ENCODE measurements around the gene UBE2F. TPM values are rescaled to one million over a fixed set of nuclear protein-coding genes. Genes with fewer than 3 reads are reported as not detected.

Gene UBE2F
- total RNA-seq, 1 donor from 2014 or later, result 59.4 TPM

DNA sequence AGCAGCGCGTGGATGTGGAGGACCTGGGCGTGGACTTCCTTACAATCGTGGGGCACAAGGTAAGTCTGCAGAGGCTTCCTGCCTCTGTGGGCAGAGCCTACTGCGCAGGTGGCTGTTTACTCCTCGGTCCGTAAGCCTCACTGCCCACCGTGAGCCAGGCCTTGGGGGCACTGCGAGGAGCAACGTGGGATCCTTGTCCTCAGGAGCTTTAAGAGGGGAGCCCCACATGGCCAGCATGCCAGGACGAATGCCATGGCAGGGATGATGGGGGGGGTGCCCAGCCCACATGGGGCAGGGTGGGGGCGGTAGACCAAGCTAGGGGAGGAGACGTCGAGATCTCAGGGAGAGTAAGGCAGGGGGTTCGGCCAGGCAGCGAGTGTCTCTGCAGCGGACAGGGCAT is 115.3 kb downstream of the UBE2F start:
- no peak for DNase-seq

DNA sequence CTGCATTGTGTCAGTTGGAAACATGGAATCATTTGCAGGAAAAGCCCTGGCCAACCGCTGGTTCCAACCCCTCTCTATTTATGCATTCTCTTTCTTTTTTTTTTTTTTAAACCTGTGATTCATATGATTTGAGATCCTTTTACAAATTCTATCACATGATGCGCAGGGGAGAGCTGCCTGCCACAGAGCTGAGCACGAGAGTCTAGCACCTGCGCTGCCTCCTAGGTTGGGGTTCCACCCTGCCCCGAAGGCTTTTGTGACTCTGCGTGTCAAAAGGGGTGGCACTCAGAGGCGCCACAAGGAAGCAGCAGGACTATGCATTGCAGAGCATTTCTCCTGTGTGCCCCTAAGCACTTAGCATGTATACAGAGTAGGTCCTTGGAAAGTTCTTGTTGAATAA is 116.0 kb downstream of the UBE2F start:
- no peak for DNase-seq

DNA sequence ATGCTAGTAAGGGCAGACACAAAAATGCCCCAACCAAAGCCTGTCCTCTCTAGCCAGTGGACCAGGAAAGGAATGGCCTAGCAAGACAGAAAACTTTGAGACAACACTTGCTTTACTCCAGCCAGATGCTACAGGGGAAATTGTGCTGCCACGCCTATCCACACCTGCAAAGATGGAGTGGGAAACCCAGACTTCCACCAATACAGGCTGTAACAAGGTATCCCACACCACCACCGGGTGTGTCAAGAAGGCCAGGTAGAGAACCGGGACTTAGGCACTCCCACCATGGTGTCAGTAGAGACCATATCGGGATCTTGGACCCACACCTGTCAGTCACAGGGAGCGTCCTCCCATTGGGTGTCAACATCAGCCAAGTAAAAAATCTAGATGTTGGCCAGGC is 117.1 kb downstream of the UBE2F start:
- DNase-seq, result no peak

DNA sequence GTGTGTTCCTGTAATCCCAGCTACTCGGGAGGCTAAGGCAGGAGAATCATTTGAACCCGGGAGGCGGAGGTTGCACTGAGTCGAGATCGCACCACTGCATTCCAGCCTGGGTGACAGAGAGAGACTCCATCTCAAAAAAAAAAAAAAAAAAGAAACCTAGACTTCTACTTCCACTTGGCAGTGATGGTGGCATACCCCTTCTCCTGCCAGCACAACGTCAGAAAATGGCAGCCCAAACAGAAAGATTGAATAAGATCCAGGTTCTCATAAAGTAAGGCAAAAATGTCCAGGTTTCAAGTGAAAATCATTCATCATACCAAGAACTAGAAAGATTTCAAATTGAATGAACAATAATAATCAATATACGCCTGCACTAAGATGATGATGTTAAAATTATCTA is 117.9 kb downstream of the UBE2F start:
- DNase-seq, result no peak

DNA sequence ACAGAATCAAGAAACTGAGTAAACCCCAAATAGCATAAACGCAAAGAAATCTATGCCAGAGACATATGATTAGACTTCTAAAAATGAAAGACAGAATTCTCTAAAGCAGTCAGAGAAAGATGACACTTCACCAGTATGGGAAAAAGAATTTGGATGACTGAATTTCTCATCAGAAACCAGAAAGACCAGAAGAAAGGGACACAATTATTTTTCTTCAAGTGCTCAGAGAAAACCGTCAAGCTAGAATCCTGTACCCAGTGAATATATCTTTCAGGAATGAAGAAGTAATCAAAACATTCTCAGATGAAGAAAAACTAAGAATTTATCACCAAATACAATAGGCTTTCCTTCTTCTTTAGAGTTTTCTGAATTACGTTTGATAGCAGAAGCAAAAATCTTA is 119.1 kb downstream of the UBE2F start:
- DNase-seq, result no peak

DNA sequence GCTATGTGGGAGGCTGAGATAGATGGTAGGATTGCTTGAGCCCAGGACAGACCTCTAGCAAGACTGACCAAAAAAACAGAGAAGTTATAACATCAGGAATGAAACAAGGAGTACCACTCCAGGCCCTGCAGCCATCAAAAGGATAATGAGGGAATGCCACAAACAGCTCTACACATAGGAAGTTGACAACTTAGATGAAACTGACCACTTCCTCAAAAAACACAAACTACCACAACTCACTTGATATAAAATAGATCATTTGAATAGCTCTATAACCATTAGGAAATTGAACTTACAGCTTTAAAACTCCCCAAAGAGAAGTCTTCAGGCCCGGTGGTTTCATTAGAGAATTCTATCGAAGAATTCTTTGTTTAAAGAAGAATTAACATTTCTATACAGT is 120.4 kb downstream of the UBE2F start:
- no peak for DNase-seq

DNA sequence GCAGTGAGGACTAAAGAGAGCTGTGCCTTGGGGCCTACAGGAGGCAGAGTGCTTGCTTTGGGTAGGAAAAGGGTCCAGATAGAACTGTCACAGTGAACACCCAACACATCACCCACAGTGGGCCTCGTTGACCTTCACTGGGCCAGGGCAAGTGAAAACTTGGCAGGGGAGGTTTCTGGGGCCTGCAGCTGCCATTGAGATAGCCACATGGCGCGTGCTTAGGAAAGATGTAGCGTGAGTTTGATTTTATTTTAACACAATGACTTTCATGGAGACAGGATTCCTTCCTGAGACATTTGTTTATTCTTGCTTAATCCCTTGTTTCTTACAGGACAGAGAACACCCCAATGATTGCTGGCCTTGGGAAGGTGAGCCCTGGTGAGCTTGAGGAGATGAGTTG is 124.1 kb downstream of the UBE2F start:
- DNase-seq, result no peak

DNA sequence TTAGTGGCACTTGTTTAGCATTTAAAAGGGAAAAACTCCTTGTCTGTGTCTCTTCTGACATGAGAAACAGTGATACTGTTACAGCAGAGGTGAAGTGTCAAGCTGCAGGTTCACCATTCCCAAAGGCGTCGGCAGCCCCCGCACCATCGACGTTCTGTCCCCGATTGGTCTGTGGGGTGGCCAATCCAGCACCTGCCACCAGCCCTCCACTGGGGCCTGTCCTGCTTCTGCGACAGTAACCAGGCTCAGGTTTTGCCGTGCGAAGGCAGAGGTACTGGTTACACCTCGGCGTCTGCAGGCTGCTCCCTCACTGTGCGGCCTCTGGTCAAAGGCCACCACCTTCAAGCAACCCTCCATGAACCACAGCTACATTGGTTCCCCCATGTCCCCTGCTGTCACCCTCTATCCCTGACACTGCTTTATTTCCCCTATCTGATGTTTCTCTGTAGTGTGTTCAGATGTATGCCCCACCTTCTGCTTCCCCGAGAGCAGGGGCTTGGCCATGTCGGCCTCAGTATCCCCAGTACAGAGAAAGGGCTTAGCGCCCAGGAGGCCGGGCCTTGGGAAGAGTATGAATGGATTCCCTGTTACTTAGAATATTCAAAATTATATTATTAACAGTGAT is 124.7 kb downstream of the UBE2F start:
- no peak for DNase-seq

Other genes with a start within 250 kb of the UBE2F start
- gene RBM44, start 168.2 kb upstream of the UBE2F start, total RNA-seq, result 0.65 and 0.68 TPM in 2 replicates
- gene RAMP1, start 107.4 kb upstream of the UBE2F start, total RNA-seq, result 0.85 TPM in 1 of 2 replicates, not detected in the other
- gene SCLY, start 94.0 kb downstream of the UBE2F start, total RNA-seq, result 15.1 and 26.3 TPM in 2 replicates
- not detected in 2 replicates for gene ESPNL, start 133.3 kb downstream of the UBE2F start, total RNA-seq
- gene KLHL30, start 171.7 kb downstream of the UBE2F start, total RNA-seq, result not detected in 2 replicates
- 0.34 and 0.47 TPM in 2 replicates for gene ERFE, start 192.0 kb downstream of the UBE2F start, total RNA-seq
- 17.7 and 18.7 TPM in 2 replicates for gene ILKAP, start 236.7 kb downstream of the UBE2F start, total RNA-seq